SU-DHL-6 (cell line): ENCODE measurements around the gene CELF5.

Experiments
- H2AFZ ChIP-seq: fragments of 200-600 bp; sonication (generic); 2 replicates; pipeline ENCODE4 v1.6.1; 2014; ENCODE audit warnings: low read depth, mild to moderate bottlenecking, moderate library complexity, mixed read lengths, antibody characterized with exemption, low read length; ENCODE audit not compliant: severe bottlenecking
- H3F3A ChIP-seq: fragments of 200-600 bp; shearing (Covaris generic); 2 replicates; pipeline ENCODE4 v1.6.0; 2016; ENCODE audit warnings: antibody characterized with exemption, mild to moderate bottlenecking; ENCODE audit not compliant: insufficient read depth
- H3K27ac ChIP-seq: fragments of 200-600 bp; sonication (generic); 2 replicates; pipeline ENCODE4 v1.5.1; 2016; ENCODE audit warnings: low read depth, mild to moderate bottlenecking, low read length, moderate library complexity, mixed read lengths
- H3K27me3 ChIP-seq: fragments of 200-600 bp; sonication (generic), shearing (Covaris generic); 2 replicates; pipeline ENCODE4 v1.6.0; 2014; ENCODE audit warnings: mild to moderate bottlenecking, low read length
- H3K36me3 ChIP-seq: fragments of 200-600 bp; sonication (generic); 2 replicates; pipeline ENCODE4 v1.6.1; 2014; ENCODE audit warnings: mild to moderate bottlenecking, low read length, mixed read lengths
- H3K4me2 ChIP-seq: fragments of 300-600, 200-600 bp; shearing (Covaris generic), sonication (generic); 2 replicates; pipeline ENCODE4 v1.6.0; 2014; ENCODE audit warnings: low read length, low read depth, mild to moderate bottlenecking; ENCODE audit not compliant: poor library complexity, severe bottlenecking
- H3K4me3 ChIP-seq: fragments of 200-600 bp; sonication (generic); 2 replicates; pipeline ENCODE4 v1.5.1; 2014; ENCODE audit warnings: antibody characterized with exemption, low read length, mild to moderate bottlenecking, mixed read lengths; ENCODE audit not compliant: insufficient read depth, poor library complexity, severe bottlenecking
- H3K79me2 ChIP-seq: fragments of 200-600 bp; sonication (generic); 2 replicates; pipeline ENCODE4 v1.6.1; 2014; ENCODE audit warnings: mild to moderate bottlenecking, low read length, moderate library complexity; ENCODE audit not compliant: insufficient read depth
- H3K9ac ChIP-seq: fragments of 200-600 bp; sonication (generic); 2 replicates; pipeline ENCODE4 v1.7.0; 2014; ENCODE audit warnings: mild to moderate bottlenecking, low read length
- H3K9me2 ChIP-seq: fragments of 200-600 bp; sonication (generic); replicated peaks from 2 replicates; pipeline ENCODE4 v1.6.1; 2014; ENCODE audit warnings: low read length; ENCODE audit not compliant: insufficient read depth
- H3K9me3 ChIP-seq: fragments of 200-600 bp; sonication (generic); 2 replicates; pipeline ENCODE4 v1.6.1; 2014; ENCODE audit warnings: low read length, mixed read lengths; ENCODE audit not compliant: insufficient read depth
- H4K20me1 ChIP-seq: fragments of 200-600 bp; sonication (generic); 2 replicates; pipeline ENCODE4 v1.6.1; 2014; ENCODE audit warnings: low read depth, mild to moderate bottlenecking, antibody characterized with exemption, low read length, moderate library complexity, mixed read lengths
- CTCF ChIP-seq: fragments of 200-600 bp; sonication (generic); IDR thresholded peaks from one replicate; pipeline ENCODE4 v1.5.1; 2017; ENCODE audit warnings: antibody characterized with exemption, mild to moderate bottlenecking, low read length, moderate library complexity; ENCODE audit not compliant: insufficient read depth, poor library complexity, severe bottlenecking
- EZH2phosphoT487 ChIP-seq: fragments of 200-600 bp; sonication (generic), shearing (Covaris generic); conservative IDR thresholded peaks from 2 replicates; pipeline ENCODE4 v1.6.1; 2018; ENCODE audit warnings: mild to moderate bottlenecking, antibody characterized with exemption, low read length, moderate library complexity, mixed read lengths

CELF5 gene

DNA sequence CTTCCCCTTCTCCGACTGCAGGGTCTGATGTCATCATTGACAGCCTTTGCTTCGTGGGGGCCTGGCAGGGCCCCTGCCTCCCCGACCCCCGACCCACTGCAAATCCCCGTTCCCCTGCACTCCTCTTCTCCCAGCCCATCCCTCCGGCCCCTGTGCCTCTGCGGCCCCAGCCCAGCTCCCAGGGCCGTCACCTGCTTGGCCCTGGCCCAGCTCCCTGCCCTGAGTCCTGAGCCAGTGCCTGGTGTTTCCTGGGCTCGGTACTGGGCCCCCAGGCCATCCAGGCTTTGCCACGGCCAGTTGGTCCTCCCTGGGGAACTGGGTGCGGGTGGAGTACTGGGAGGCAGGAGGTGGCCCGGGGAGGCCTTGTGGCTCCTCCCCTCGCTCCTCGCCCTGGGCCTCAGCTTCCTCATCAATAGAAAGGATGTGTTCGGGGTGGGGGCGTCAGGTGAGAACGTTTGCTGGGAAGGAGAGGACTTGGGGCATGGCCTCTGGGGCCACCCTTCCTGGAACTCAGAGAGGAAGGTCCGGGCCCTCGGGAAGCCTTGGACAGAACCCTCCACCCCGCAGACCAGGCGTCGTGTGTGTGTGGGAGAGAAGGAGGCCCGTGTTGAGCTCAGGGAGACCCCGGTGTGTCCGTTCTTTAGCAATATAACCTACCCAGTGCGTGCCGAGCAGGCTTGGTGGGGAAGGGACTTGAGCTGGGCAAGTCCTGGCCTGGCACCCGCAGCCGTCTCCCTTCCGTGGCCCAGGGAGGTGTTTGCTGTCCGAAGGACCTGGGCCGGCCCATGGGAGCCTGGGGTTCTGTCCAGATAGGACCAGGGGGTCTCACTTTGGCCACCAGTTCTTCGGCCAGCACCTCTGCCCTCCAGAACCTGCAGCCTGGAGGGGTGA lies 15.9 kb upstream of the CELF5 start:
- H2AFZ ChIP-seq: no peak overlapping the region
- H3K36me3 ChIP-seq: no peaks in the 10 kb centered on the region
- no peak overlapping the region for H3K27ac ChIP-seq
- H3K9me2 ChIP-seq: no peaks in the 10 kb centered on the region
- no peaks in the 10 kb centered on the region for H3K79me2 ChIP-seq
- no peaks in the 10 kb centered on the region for H4K20me1 ChIP-seq
- no peak overlapping the region for H3K4me2 ChIP-seq
- no peaks in the 10 kb centered on the region for H3K9me3 ChIP-seq
- H3K27me3 ChIP-seq: no peaks in the 10 kb centered on the region
- no peak for TF ChIP-seq EZH2phosphoT487
- TF ChIP-seq CTCF: no peak
- no peak overlapping the region for H3K4me3 ChIP-seq
- H3F3A ChIP-seq: no peaks in the 10 kb centered on the region
- H3K9ac ChIP-seq: no peak overlapping the region

DNA sequence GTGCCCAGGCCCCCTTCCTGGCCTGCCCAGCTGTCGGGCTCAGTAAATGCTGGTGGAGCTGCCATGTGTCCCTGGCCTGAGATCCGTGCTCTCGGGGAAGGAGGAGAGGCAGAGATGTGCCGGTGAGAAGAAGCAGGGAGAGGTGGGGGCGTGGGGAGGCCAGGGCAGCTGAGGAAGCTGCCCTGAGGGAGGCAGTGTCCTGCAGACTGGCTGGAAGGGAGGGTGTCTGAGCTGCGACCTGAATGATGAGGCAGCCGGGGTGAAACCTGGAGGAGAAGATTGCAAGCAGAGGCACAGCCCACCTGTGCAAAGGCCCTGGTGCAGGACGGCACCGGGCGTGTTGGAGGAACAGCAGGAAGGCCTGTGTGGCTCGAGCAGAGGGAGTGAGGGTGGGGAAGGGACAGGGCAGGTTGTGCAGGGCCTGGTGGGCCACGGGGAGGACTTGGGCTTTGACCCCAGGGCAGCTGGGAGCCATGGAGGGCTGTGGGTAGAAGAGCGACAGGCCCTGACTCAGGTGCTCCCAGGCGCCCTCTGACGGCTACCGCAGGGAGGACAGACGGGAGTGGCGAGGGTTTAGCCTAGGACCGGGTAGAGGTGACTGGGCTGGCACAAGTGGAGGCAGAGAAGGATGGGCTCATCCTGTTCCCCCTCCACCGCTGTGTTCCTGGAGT lies 14.0 kb upstream of the CELF5 start:
- H3K27me3 ChIP-seq: no peaks in the 10 kb centered on the region
- no peak overlapping the region for H3K4me2 ChIP-seq
- H2AFZ ChIP-seq: no peak overlapping the region
- H3K4me3 ChIP-seq: no peak overlapping the region
- no peak overlapping the region for H3K27ac ChIP-seq
- no peaks in the 10 kb centered on the region for H3K9me2 ChIP-seq
- H3K36me3 ChIP-seq: no peaks in the 10 kb centered on the region
- H3F3A ChIP-seq: no peaks in the 10 kb centered on the region
- H4K20me1 ChIP-seq: no peaks in the 10 kb centered on the region
- no peaks in the 10 kb centered on the region for H3K9me3 ChIP-seq
- no peaks in the 10 kb centered on the region for H3K79me2 ChIP-seq
- TF ChIP-seq CTCF (no peak), EZH2phosphoT487 (no peak)
- H3K9ac ChIP-seq: no peak overlapping the region

DNA sequence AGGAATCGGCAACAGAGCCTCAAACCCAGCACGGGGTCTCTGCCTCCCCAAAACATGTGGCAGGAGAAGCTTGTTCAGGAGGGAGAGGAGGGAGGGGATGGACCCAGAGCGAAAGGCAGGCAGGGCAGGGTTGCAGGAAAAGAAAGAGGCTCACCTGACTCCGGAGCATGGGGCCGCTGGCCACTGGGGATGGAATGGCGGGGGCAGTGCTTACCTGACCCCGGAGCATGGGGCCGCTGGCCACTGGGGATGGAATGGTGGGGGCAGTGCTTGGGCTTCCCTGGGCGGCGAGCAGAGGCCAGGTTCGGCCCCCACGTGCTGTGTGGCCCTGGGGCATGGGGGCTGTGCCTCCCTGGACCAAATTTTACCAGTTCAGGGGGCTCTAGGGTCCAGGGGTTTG lies 13.3 kb upstream of the CELF5 start:
- Histone ChIP-seq H4K20me1 (no peaks in the 10 kb centered on the region), H3K27ac (no peak overlapping the region), H3K9ac (no peak overlapping the region), H3K36me3 (no peaks in the 10 kb centered on the region), H3K79me2 (no peaks in the 10 kb centered on the region), H2AFZ (no peak overlapping the region), H3K4me2 (no peak overlapping the region), H3K27me3 (no peaks in the 10 kb centered on the region), H3K4me3 (no peak overlapping the region), H3K9me3 (no peaks in the 10 kb centered on the region), H3F3A (no peaks in the 10 kb centered on the region), H3K9me2 (no peaks in the 10 kb centered on the region)
- TF ChIP-seq EZH2phosphoT487: no peak
- no peak for TF ChIP-seq CTCF
